Mesothelial cell of epicardium (in vitro differentiated cells): ENCODE measurements around the gene BHLHE41. TPM values are rescaled to one million over a fixed set of nuclear protein-coding genes. Genes with fewer than 3 reads are reported as not detected.

Experiments
- DNase-seq, 2 experiments: peaks; one replicate each; pipeline ENCODE4 v3.0.0; 2021; ENCODE audit warnings: low spot score in 2 of 2; ENCODE audit not compliant: unreplicated experiment in 2 of 2
- H3K27ac Mint-ChIP-seq: 2 replicates; pipeline ENCODE4 v1.8.0; 2021; ENCODE audit warnings: mixed read lengths
- H3K27me3 Mint-ChIP-seq: 2 replicates; pipeline ENCODE4 v1.8.0; 2021; ENCODE audit warnings: low read depth, mixed read lengths
- H3K36me3 Mint-ChIP-seq: 2 replicates; pipeline ENCODE4 v1.8.0; 2021; ENCODE audit warnings: mixed read lengths
- H3K4me1 Mint-ChIP-seq: 2 replicates; pipeline ENCODE4 v1.8.0; 2021; ENCODE audit warnings: mixed read lengths
- H3K4me3 Mint-ChIP-seq: 2 replicates; pipeline ENCODE4 v1.8.0; 2021; ENCODE audit warnings: mild to moderate bottlenecking, moderate library complexity, mixed read lengths
- H3K9me3 Mint-ChIP-seq: 2 replicates; pipeline ENCODE4 v1.8.0; 2021; ENCODE audit warnings: mixed read lengths
- total RNA-seq: library from RNA; stranded (reverse); gene quantifications from 3 replicates; pipeline ENCODE4 v1.2.1, GENCODE V29; 2021
- TF ChIP-seq, protein P1 (sequence below): fragments of 200-600 bp; sonication (generic); IDR thresholded peaks from one replicate; pipeline ENCODE4 v1.5.0; 2021; ENCODE audit warnings: antibody characterized with exemption; ENCODE audit not compliant: unreplicated experiment

BHLHE41 gene
- total RNA-seq, 1 donor from 2014 or later = 9.2 TPM

DNA sequence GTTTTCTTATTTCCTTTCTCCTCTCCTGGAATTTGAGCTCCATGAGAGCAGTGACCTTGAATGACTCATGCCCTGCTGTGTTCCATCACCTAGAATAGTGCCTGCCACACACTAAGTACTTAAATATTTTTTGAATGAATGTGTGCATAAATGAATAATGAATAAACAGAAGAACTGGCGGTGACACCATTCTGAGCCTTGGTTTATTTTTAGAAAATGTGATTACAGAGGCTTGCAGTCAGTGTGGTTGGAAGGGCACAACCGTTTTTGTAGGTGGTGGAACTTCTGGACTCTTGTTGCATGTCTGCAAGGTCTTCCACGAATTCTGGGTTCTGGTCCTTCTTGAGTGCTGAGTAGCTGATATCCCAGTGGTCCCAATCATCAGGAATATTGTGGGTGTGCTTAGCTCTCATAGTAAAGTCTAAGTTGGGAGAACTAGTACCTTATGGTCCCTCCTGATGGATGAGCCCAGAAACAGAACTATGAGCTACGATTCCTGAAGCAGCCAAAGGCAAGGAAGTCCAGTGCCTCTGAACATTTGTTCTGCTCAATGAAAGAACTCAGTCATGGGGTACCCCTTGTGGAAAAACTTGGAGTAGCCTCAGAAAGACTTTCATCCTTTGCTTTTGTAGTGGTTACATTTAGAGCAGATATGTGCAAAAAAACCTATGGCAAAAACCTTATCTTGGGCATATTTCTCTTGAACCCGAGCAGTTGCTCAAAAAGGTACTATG is 28.8 kb upstream of the BHLHE41 start:
- H3K9me3 Mint-ChIP-seq = no peaks in the 10 kb centered on the region
- DNase-seq = no peak
- H3K27me3 Mint-ChIP-seq = no peaks in the 10 kb centered on the region
- TF ChIP-seq, protein P1, sequence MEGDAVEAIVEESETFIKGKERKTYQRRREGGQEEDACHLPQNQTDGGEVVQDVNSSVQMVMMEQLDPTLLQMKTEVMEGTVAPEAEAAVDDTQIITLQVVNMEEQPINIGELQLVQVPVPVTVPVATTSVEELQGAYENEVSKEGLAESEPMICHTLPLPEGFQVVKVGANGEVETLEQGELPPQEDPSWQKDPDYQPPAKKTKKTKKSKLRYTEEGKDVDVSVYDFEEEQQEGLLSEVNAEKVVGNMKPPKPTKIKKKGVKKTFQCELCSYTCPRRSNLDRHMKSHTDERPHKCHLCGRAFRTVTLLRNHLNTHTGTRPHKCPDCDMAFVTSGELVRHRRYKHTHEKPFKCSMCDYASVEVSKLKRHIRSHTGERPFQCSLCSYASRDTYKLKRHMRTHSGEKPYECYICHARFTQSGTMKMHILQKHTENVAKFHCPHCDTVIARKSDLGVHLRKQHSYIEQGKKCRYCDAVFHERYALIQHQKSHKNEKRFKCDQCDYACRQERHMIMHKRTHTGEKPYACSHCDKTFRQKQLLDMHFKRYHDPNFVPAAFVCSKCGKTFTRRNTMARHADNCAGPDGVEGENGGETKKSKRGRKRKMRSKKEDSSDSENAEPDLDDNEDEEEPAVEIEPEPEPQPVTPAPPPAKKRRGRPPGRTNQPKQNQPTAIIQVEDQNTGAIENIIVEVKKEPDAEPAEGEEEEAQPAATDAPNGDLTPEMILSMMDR = no peak
- H3K36me3 Mint-ChIP-seq = no peaks in the 10 kb centered on the region
- no peak overlapping the region for H3K27ac Mint-ChIP-seq
- H3K4me3 Mint-ChIP-seq = no peak overlapping the region
- peaks cover 2% of the 10 kb centered on the region for H3K4me1 Mint-ChIP-seq

DNA sequence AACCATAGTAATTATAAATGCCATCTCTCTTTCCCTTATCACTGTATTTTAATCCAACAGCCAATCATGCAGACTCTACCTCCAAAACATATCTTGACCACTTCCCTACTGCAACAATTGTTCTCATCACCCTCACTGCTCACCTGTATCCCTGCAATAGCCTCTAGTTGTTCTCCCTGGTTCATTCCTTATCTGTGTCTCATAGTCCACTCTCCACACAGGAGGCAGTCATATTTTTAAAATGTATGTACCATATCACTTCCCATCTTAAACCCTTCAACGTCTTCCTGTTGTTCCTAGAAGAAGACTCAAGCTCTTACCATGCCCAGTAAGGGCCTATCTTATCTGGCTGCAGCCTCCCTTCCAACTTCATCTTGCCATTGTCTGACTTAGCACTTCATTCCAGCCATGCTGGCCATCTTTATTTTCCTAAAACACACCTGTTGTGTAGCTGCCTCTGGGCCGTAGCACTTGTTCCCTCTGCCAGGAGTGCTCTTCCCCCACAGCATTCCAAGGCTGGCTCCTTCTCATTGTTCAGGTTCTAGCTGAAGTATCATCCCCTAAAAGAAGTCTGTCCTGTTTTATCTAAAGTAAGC is 27.8 kb upstream of the BHLHE41 start:
- TF ChIP-seq, protein P1 = no peak
- Mint-ChIP-seq H3K4me3 (no peak overlapping the region), H3K27me3 (no peaks in the 10 kb centered on the region), H3K36me3 (no peaks in the 10 kb centered on the region), H3K9me3 (no peaks in the 10 kb centered on the region), H3K4me1 (peaks cover 2% of the 10 kb centered on the region), H3K27ac (no peak overlapping the region)
- no peak for DNase-seq

DNA sequence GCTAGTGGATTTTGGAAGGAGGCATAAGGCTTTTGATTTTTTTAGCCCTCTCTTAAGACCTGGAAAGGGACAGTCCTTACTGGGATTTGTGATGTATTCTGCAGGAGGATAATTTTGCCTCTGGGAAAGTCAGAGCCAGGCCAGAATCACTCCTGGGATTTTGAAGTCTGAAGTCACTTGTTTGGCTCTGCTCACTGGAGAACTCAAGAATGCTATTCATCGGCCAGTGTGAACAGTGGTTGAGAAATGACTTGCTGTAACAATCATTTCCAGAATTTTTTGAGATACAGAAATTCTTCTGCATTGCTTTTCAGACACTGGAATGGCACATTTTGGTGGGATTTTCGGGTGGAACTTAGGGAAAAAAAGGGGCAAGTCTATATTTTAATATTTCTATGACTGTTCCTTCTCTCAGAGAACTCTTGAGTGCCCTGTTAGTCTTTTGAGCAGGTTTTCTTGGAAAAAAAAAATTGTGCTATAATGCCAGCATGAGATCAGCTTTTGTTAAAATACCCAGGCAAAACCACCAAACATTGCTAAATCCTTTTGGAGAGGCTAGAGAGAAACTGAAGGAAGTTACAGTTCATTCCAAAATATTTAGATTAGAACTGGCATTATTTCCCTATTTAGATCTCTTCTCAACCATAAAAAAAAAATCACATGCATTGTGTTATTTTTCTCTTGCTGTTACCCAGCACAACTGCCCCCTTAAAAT is 26.1 kb upstream of the BHLHE41 start:
- Mint-ChIP-seq H3K4me3 (no peak overlapping the region), H3K27ac (no peak overlapping the region), H3K9me3 (no peaks in the 10 kb centered on the region), H3K27me3 (no peaks in the 10 kb centered on the region), H3K4me1 (peaks cover 2% of the 10 kb centered on the region), H3K36me3 (no peaks in the 10 kb centered on the region)
- DNase-seq = no peak
- TF ChIP-seq, protein P1 = no peak

DNA sequence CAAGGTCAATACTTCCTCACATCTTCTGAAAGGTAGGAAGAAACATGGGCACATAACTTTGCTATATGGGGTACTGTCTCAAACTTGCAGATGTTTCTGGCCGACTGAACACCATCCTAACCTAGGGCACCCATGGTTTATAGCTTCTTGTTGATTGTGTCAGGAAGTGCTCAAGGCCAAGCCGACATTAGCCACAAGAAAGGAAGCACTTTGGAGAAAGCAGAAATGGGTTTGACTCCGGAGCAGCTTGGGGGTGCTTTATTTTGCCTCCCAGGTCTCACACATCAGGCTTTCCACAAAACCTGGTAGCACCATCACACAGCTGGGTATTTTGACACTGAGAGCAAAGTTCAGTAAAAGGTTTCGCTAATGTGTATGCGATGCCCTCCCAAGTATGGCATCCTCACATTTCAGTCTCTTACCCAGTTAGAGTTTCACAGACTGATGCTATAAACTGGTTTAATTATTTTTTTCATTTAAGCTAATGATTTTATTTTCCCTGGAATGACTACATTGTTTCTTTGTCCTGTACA is 25.2 kb upstream of the BHLHE41 start:
- Mint-ChIP-seq H3K4me1 (peaks cover 2% of the 10 kb centered on the region), H3K27ac (no peak overlapping the region), H3K9me3 (no peaks in the 10 kb centered on the region), H3K27me3 (no peaks in the 10 kb centered on the region), H3K36me3 (no peaks in the 10 kb centered on the region), H3K4me3 (no peak overlapping the region)
- TF ChIP-seq, protein P1 = no peak
- DNase-seq = no peak

DNA sequence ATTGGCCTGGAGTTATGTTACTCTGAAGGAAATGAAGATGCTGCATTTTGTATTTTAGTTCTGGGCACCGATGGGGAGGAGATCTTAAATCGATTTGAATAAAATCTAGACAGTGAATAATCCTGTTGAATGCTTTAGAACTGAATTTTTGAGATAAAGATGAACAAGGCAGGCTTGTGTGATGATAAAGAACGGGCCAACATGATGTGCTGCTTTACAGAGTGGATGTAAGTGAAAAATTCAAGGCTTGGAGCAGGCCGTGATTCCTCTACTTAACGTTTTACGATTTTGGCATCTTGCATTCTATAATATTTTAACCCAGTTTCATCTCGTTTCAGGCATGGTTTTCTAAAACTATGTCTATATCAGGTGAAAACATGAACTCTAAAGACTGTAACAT is 23.5 kb upstream of the BHLHE41 start:
- no peak overlapping the region for H3K4me3 Mint-ChIP-seq
- TF ChIP-seq, protein P1 = no peak
- H3K4me1 Mint-ChIP-seq = peaks cover 2% of the 10 kb centered on the region
- H3K27ac Mint-ChIP-seq = no peak overlapping the region
- no peaks in the 10 kb centered on the region for H3K27me3 Mint-ChIP-seq
- DNase-seq = no peak
- no peaks in the 10 kb centered on the region for H3K9me3 Mint-ChIP-seq
- H3K36me3 Mint-ChIP-seq = no peaks in the 10 kb centered on the region
